ENCODE results near the gene MANEAL.

MANEAL gene, protein sequence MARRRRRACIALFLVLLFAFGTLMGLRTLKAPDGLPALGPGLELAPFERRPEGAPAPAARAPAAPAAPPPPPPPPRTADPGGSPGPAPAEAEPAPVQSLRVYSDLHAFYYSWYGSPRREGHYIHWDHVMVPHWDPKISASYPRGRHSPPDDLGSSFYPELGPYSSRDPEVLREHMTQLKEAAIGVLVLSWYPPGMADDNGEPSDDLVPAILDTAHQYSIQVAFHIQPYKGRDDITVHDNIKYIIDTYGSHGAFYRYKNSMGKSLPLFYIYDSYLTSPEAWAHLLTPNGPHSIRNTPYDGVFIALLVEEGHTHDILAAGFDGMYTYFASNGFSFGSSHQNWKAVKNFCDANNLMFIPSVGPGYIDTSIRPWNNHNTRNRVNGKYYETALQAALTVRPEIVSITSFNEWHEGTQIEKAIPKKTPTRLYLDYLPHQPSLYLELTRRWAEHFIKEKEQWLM

DNA sequence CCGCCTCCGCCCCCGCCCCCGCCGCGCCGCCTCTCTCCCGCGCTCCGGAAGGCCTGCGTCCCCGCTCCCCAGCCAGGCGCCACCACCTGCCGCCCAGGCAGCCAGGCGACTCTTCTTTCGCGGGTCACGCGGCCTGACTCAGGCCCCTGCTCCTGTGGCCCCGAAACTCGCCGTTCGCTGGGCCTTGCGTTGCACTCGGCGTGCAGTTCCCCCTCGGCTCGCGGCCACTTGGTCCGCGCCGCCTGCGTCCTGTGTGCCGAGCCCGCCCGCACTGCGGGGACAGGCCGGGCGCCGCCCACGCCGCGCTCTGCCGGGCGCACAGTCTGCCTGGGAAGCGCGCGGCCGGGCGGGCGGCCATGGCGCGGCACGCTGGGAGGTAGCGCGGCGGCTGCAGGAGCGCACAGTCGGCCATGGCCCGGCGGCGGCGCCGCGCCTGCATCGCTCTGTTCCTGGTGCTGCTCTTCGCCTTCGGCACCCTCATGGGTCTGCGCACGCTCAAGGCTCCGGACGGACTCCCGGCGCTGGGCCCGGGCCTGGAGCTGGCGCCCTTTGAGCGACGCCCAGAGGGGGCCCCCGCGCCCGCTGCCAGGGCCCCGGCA lies at the start of gene MANEAL:
TSS of gene MANEAL (plus strand) at position 75 of the 599 bp plus-strand sequence. CDS start at position 411, 336 bp downstream.
- peak within 1 kb of the TSS; percentile 69 for H3K4me3 ChIP-seq (ENCODE audit: low read depth, low read length)
- TF ChIP-seq CTCF (IDR thresholded peaks at IDR 0.05; ENCODE audit: low read depth, low read length, missing control alignments), result no peak
- no peak for DNase-seq (ENCODE audit: low read depth)

DNA sequence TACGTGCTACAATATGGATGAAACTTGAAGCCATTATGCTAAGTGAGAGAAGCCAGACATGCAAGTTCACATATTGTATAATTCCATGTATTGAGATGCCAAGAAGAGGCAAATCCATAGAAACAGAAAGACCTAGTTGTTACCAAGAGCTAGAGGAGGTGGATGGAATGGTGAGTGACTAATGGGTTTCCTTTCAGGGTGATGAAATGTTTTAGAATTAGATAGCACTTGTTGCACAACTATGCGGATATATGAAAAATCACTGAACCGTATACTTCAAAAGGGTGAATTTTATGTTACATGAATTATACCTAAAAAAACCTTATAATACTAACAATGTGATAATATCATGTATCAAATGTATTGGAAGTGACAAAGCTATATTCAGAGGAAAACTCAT lies 46.8 kb upstream of the MANEAL start:
- DNase-seq (ENCODE audit: low read depth), result no peak
- H3K4me3 ChIP-seq (ENCODE audit: low read depth, low read length), result no peak overlapping the region
- TF ChIP-seq CTCF (IDR thresholded peaks at IDR 0.05; ENCODE audit: low read depth, low read length, missing control alignments), result no peak

DNA sequence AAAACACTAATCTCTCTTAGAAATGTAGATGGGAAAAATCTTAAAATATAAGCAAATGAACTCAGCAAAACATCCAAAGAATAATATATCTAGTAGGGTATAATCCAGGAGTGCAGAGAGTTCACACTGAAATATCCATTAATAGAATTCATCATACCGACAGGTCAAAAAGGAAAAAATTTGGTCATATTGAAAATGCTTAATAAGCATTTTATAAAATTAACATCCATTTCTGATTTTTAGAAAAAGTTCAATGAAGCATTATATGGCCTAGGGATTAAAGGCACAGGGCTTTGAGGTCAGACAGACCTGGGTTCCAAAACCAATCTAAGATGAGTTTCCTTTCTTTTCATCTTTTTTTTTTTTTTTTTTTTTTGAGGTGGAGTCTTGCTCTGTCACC lies 45.1 kb upstream of the MANEAL start:
- no peak for DNase-seq (ENCODE audit: low read depth)
- no peak for TF ChIP-seq CTCF (IDR thresholded peaks at IDR 0.05; ENCODE audit: low read depth, low read length, missing control alignments)
- no peak overlapping the region for H3K4me3 ChIP-seq (ENCODE audit: low read depth, low read length)

DNA sequence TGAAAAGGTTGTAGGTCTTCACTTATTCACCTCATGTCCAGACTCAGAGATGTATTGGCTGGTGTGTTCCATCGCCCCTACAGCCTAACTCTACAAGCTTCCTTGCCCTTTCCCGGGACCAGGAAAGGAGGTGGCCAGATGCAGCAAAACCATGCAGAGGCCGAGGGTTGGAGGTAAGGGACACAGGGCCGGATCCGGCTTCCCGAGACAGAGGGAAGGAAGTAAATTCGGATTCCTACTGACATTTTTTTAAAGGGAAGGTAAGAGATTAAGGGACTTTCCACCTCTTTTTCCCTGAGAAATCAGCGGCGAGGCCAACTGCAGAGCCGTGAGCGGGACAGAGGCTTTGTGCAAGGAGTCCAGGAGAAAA lies 41.4 kb upstream of the MANEAL start:
- DNase-seq (ENCODE audit: low read depth), result no peak
- H3K4me3 ChIP-seq (ENCODE audit: low read depth, low read length), result peak overlapping the region; percentile 10
- TF ChIP-seq CTCF (IDR thresholded peaks at IDR 0.05; ENCODE audit: low read depth, low read length, missing control alignments), result no peak

- no peak for TF ChIP-seq CTCF (IDR thresholded peaks at IDR 0.05; ENCODE audit: low read depth, low read length, missing control alignments)
- DNase-seq (ENCODE audit: low read depth), result no peak
- H3K4me3 ChIP-seq (ENCODE audit: low read depth, low read length), result peak overlapping the region; percentile 39
These were observed 40.8 kb upstream of the MANEAL start for GRCh38 chr1:37752583-37753471.

DNA sequence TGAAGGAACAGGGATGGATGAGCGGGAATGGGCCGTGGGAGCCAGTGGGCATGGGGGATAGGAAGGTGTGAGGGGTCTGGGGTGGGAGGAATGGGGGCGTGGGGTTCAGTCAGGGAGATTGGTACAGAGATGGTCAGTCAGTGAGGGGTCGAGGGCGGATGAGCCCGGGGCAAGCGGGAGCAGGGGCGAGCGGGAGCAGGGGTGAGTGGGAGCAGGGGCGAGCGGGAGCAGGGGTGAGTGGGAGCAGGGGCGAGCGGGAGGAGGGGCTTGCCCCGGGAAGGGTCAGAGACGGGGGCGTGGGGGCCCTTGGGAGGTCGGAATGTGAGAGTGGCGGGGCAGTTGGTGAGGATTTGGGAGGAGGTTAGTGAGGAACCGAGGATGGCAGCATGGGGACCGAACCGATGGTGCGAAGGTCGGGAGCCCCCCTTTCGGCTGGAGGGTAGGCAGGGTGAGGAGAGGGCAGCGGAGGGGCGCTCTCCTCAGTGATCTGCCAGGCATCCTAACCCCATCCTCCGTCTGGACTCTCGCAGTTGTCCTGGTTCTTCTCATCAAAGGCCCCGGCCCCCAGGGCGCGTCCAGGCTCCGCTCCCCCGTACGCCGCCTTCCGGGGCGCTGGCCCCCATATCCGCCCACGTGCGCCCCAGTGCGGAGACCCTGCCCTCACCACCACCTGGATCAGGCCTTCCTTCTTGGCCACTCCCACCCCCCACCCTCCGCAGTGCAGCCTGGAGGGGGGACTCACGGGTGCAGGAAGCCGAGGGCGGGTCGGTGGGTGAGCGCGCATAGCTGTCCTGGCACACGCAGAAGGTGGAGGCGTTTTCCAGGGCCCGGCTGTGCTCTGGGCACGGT lies 40.0 kb upstream of the MANEAL start:
- TF ChIP-seq CTCF (IDR thresholded peaks at IDR 0.05; ENCODE audit: low read depth, low read length, missing control alignments), result no peak
- no peak overlapping the region for H3K4me3 ChIP-seq (ENCODE audit: low read depth, low read length)
- no peak for DNase-seq (ENCODE audit: low read depth)

Data from GM12864 (cell line).